Ishikawa (cell line): ENCODE data around the gene VAV3.

Source experiments
- CEBPB ChIP-seq: IDR thresholded peaks from 2 replicates; pipeline ENCODE4 v1.6.1; 2012
- CREB1 ChIP-seq: IDR thresholded peaks from 2 replicates; pipeline ENCODE4 v1.6.1; 2012; ENCODE audit warnings: low read depth
- EGR1 ChIP-seq: IDR thresholded peaks from 2 replicates; pipeline ENCODE4 v1.6.1; 2012
- EP300 ChIP-seq: IDR thresholded peaks from 2 replicates; pipeline ENCODE4 v1.6.1; 2012; ENCODE audit warnings: borderline replicate concordance
- FOXM1 ChIP-seq: IDR thresholded peaks from 2 replicates; pipeline ENCODE4 v1.6.1; 2012; ENCODE audit warnings: low read depth, borderline replicate concordance
- MAX ChIP-seq: IDR thresholded peaks from 2 replicates; pipeline ENCODE4 v1.6.1; 2012
- NFIC ChIP-seq: IDR thresholded peaks from 2 replicates; pipeline ENCODE4 v1.6.1; 2012
- RAD21 ChIP-seq: IDR thresholded peaks from 2 replicates; pipeline ENCODE4 v1.6.1; 2012; ENCODE audit warnings: low read depth
- TAF1 ChIP-seq: IDR thresholded peaks from 2 replicates; pipeline ENCODE4 v1.6.1; 2012; ENCODE audit warnings: low read depth, mild to moderate bottlenecking
- TCF12 ChIP-seq: IDR thresholded peaks from 2 replicates; pipeline ENCODE4 v1.6.1; 2012; ENCODE audit warnings: low read depth
- TEAD4 ChIP-seq: IDR thresholded peaks from 2 replicates; pipeline ENCODE4 v1.6.1; 2012
- YY1 ChIP-seq: IDR thresholded peaks from 2 replicates; pipeline ENCODE4 v1.6.1; 2012; ENCODE audit warnings: low read depth
- ZBTB7A ChIP-seq: IDR thresholded peaks from 2 replicates; pipeline ENCODE4 v1.6.1; 2012; ENCODE audit warnings: low read depth
- TF ChIP-seq, protein P1 (sequence below): IDR thresholded peaks from 2 replicates; pipeline ENCODE4 v1.6.1; 2012
- TF ChIP-seq, protein P2 (sequence below): IDR thresholded peaks from 2 replicates; pipeline ENCODE4 v1.6.1; 2012; ENCODE audit warnings: low read depth, mild to moderate bottlenecking

VAV3 gene

DNA sequence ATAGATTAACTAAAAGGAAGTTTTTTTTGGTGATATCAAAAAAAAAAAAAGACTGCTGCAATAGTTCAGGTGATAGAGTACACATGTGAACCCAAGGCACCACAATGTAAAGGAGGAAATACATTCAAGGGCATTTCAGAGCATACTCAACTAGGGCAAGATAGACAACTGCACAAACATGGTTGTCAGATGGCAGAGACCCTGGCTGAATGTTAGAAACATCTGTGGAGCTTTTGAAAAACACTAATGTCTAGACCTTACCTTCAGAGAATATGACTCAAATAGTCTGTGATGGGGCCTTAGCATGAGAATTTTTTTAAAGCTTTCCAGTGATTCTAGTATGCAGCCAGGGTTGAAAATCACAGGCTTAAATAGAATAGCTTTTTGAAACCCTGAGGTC, 173.6 kb downstream of the VAV3 start:
- no peak for TF ChIP-seq EP300
- TF ChIP-seq TCF12 = no peak
- TF ChIP-seq TAF1 = no peak
- no peak for TF ChIP-seq TEAD4
- TF ChIP-seq CREB1 = no peak
- no peak for TF ChIP-seq RAD21
- TF ChIP-seq, protein P1, sequence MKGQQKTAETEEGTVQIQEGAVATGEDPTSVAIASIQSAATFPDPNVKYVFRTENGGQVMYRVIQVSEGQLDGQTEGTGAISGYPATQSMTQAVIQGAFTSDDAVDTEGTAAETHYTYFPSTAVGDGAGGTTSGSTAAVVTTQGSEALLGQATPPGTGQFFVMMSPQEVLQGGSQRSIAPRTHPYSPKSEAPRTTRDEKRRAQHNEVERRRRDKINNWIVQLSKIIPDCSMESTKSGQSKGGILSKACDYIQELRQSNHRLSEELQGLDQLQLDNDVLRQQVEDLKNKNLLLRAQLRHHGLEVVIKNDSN = no peak

GRCh38 chr1:107789817-107790524, 175.0 kb downstream of the VAV3 start:
- TF ChIP-seq TCF12 (no peak), CREB1 (no peak), CEBPB (no peak), ZBTB7A (no peak), TAF1 (no peak), MAX (no peak), YY1 (no peak), TEAD4 (no peak)
- TF ChIP-seq, protein P2, sequence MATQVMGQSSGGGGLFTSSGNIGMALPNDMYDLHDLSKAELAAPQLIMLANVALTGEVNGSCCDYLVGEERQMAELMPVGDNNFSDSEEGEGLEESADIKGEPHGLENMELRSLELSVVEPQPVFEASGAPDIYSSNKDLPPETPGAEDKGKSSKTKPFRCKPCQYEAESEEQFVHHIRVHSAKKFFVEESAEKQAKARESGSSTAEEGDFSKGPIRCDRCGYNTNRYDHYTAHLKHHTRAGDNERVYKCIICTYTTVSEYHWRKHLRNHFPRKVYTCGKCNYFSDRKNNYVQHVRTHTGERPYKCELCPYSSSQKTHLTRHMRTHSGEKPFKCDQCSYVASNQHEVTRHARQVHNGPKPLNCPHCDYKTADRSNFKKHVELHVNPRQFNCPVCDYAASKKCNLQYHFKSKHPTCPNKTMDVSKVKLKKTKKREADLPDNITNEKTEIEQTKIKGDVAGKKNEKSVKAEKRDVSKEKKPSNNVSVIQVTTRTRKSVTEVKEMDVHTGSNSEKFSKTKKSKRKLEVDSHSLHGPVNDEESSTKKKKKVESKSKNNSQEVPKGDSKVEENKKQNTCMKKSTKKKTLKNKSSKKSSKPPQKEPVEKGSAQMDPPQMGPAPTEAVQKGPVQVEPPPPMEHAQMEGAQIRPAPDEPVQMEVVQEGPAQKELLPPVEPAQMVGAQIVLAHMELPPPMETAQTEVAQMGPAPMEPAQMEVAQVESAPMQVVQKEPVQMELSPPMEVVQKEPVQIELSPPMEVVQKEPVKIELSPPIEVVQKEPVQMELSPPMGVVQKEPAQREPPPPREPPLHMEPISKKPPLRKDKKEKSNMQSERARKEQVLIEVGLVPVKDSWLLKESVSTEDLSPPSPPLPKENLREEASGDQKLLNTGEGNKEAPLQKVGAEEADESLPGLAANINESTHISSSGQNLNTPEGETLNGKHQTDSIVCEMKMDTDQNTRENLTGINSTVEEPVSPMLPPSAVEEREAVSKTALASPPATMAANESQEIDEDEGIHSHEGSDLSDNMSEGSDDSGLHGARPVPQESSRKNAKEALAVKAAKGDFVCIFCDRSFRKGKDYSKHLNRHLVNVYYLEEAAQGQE = no peak
- TF ChIP-seq, protein P1 = no peak

- no peak for TF ChIP-seq EP300
- TF ChIP-seq CREB1 = no peak
- no peak for TF ChIP-seq YY1
- TF ChIP-seq MAX = no peak
- no peak for TF ChIP-seq TCF12
- TF ChIP-seq FOXM1 = no peak
- TF ChIP-seq EGR1 = no peak
- TF ChIP-seq ZBTB7A = no peak
- TF ChIP-seq, protein P1 = no peak
- no peak for TF ChIP-seq NFIC
- TF ChIP-seq, protein P2 = no peak
- no peak for TF ChIP-seq CEBPB
- TF ChIP-seq TEAD4 = no peak
- TF ChIP-seq RAD21 = no peak
- no peak for TF ChIP-seq TAF1
These were observed 176.5 kb downstream of the VAV3 start for GRCh38 chr1:107788206-107789202.

DNA sequence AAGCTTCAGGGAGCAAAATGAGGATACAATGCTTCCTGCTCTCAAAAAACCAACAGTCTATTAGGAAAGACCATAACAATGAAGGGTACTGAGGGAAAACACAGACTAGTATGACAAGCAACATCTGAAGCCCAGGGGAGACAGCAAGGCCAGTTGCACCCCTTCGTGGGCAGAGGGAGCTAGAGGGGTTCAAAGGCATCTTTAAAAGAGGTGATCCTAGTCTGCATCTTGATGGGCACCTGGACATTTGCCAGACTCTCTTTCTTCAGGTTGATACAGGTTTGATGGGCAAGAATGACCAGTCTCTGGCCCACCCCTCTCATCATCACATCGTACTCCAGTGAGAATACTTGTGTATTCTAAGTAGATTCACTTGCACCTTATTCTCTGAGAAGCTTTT, 177.7 kb downstream of the VAV3 start:
- TF ChIP-seq TEAD4 (no peak), RAD21 (peak; percentile 27; the same call in 1 of the 2 replicates)

- TF ChIP-seq ZBTB7A (no peak), MAX (no peak), CEBPB (no peak), NFIC (no peak), RAD21 (no peak), TAF1 (no peak), CREB1 (no peak)
- TF ChIP-seq, protein P1 = no peak
These were observed 178.7 kb downstream of the VAV3 start for GRCh38 chr1:107786203-107786845.
